H1 (cell line): ENCODE results near the gene TPH2. TPM values are rescaled to one million over a fixed set of nuclear protein-coding genes. Genes with fewer than 3 reads are reported as not detected.

Experiments
- ATF3 ChIP-seq: IDR thresholded peaks from 2 replicates; pipeline ENCODE4 v1.6.1; 2011; ENCODE audit warnings: low read depth, mild to moderate bottlenecking, low read length; ENCODE audit not compliant: insufficient read depth
- CBX5 ChIP-seq: fragments of 300-800, 300-1000 bp; sonication (generic); IDR thresholded peaks from 2 replicates; pipeline ENCODE4 v1.7.1; 2016; ENCODE audit warnings: antibody characterized with exemption, low read length, low read depth
- CBX8 ChIP-seq: fragments of 300-800, 300-1000 bp; sonication (generic); IDR thresholded peaks from 2 replicates; pipeline ENCODE4 v1.7.1; 2016; ENCODE audit warnings: low read depth, low read length, borderline replicate concordance
- CREB1 ChIP-seq: IDR thresholded peaks from 2 replicates; pipeline ENCODE4 v1.6.1; 2012; ENCODE audit warnings: inconsistent platforms
- EP300 ChIP-seq, 2 experiments: IDR thresholded peaks; 1 replicate in 1 of 2; 2 replicates in 1 of 2; pipeline ENCODE4 v1.6.1; 2011 to 2012; ENCODE audit warnings: low read depth in 2 of 2, low read length in 2 of 2, mild to moderate bottlenecking in 2 of 2, borderline replicate concordance in 1 of 2, inconsistent platforms in 1 of 2, moderate library complexity in 1 of 2
- EZH2 ChIP-seq: fragments of 200-600 bp; sonication (generic); IDR thresholded peaks from 2 replicates; pipeline ENCODE4 v1.7.1; 2012; ENCODE audit warnings: low read depth, mild to moderate bottlenecking, moderate library complexity, low read length, inconsistent platforms; ENCODE audit not compliant: severe bottlenecking
- FOSL1 ChIP-seq: IDR thresholded peaks from 2 replicates; pipeline ENCODE4 v1.6.1; 2011; ENCODE audit warnings: mild to moderate bottlenecking, low read depth, low read length, moderate library complexity; ENCODE audit not compliant: insufficient read depth
- HDAC6 ChIP-seq: IDR thresholded peaks from one replicate; pipeline ENCODE4 v1.7.1; 2012; ENCODE audit warnings: low read depth, mild to moderate bottlenecking, inconsistent platforms, low read length, moderate library complexity
- JUN ChIP-seq: IDR thresholded peaks from 2 replicates; pipeline ENCODE4 v1.6.1; 2011; ENCODE audit warnings: low read depth, mild to moderate bottlenecking, improper control_type of control experiment, low read length
- KDM4A ChIP-seq: IDR thresholded peaks from one replicate; pipeline ENCODE4 v1.7.1; 2012; ENCODE audit warnings: low read depth, mild to moderate bottlenecking, moderate library complexity, low read length, inconsistent platforms; ENCODE audit not compliant: severe bottlenecking
- MAFK ChIP-seq: IDR thresholded peaks from 2 replicates; pipeline ENCODE4 v1.6.1; 2012; ENCODE audit warnings: low read depth, mild to moderate bottlenecking, improper control_type of control experiment, low read length
- NANOG ChIP-seq: IDR thresholded peaks from 2 replicates; pipeline ENCODE4 v1.6.1; 2011; ENCODE audit warnings: low read length, low read depth, mild to moderate bottlenecking, inconsistent platforms; ENCODE audit not compliant: insufficient read depth, poor library complexity, severe bottlenecking
- POU5F1 ChIP-seq: IDR thresholded peaks from 2 replicates; pipeline ENCODE4 v1.6.1; 2011; ENCODE audit warnings: low read depth, mild to moderate bottlenecking, low read length, moderate library complexity
- RAD21 ChIP-seq, 2 experiments: IDR thresholded peaks in 1 of 2; conservative IDR thresholded peaks in 1 of 2; 2 replicates each; pipeline ENCODE4 v1.6.1; 2011; ENCODE audit warnings: low read depth in 2 of 2, low read length in 2 of 2, improper control_type of control experiment in 1 of 2, inconsistent platforms in 1 of 2, mild to moderate bottlenecking in 1 of 2, moderate library complexity in 1 of 2
- RBBP5 ChIP-seq: IDR thresholded peaks from 2 replicates; pipeline ENCODE4 v1.7.1; 2012; ENCODE audit warnings: low read depth, mild to moderate bottlenecking, inconsistent platforms, low read length, moderate library complexity, borderline replicate concordance
- RXRA ChIP-seq: IDR thresholded peaks from 2 replicates; pipeline ENCODE4 v1.6.1; 2011; ENCODE audit warnings: low read depth, mild to moderate bottlenecking, low read length, moderate library complexity; ENCODE audit not compliant: insufficient read depth
- SAP30 ChIP-seq: fragments of 300-600 bp; sonication (generic); IDR thresholded peaks from 2 replicates; pipeline ENCODE4 v1.7.1; 2012; ENCODE audit warnings: low read length, moderate library complexity, mild to moderate bottlenecking, inconsistent platforms; ENCODE audit not compliant: insufficient read depth, insufficient replicate concordance
- SIX5 ChIP-seq: IDR thresholded peaks from 2 replicates; pipeline ENCODE4 v1.6.1; 2011; ENCODE audit warnings: mild to moderate bottlenecking, low read depth, low read length
- SP1 ChIP-seq: IDR thresholded peaks from 2 replicates; pipeline ENCODE4 v1.6.1; 2011; ENCODE audit warnings: low read depth, low read length
- TAF1 ChIP-seq: IDR thresholded peaks from 2 replicates; pipeline ENCODE4 v1.6.1; 2011; ENCODE audit warnings: mild to moderate bottlenecking, low read depth, low read length
- TBP ChIP-seq: IDR thresholded peaks from 2 replicates; pipeline ENCODE4 v1.6.1; 2011; ENCODE audit warnings: low read depth, low read length, improper control_type of control experiment
- TCF12 ChIP-seq: IDR thresholded peaks from 2 replicates; pipeline ENCODE4 v1.6.1; 2011; ENCODE audit warnings: low read depth, mild to moderate bottlenecking, low read length
- YY1 ChIP-seq: IDR thresholded peaks from 2 replicates; pipeline ENCODE4 v1.6.1; 2011; ENCODE audit warnings: low read depth, mild to moderate bottlenecking, low read length
- ZNF274 ChIP-seq: IDR thresholded peaks from 2 replicates; pipeline ENCODE4 v1.7.0; 2012; ENCODE audit warnings: low read length, borderline replicate concordance; ENCODE audit errors: extremely low read depth
- polyA plus RNA-seq, 7 experiments: library from polyadenylated mRNA; depleted of rRNA in 3 of 7; stranded (reverse) in 5 of 7; unstranded in 2 of 7; fragments of >200 nt in 5 of 7; fragments of 200-250 nt in 2 of 7; gene quantifications; 1 replicate in 5 of 7; 2 replicates in 1 of 7; 4 replicates in 1 of 7; pipeline versions ENCODE4 v1.2.1 to v1.2.3, GENCODE V29; 2011 to 2013; ENCODE audit warnings: missing spikeins in 2 of 7, mixed read lengths in 2 of 7
- total RNA-seq: library from RNA; stranded (reverse); fragmentation: NEBNext Ultra II Directional; extraction: Animal tissue kit (Norgen Biotek cat#: 25700); gene quantifications from 2 replicates; pipeline ENCODE4 v1.2.1, GENCODE V29; 2021

The TPH2 gene
- total and polyA plus RNA-seq, 2 of the 8 experiments (the other 6 are each of a cell fraction or from before 2014, with no cell fraction given): 0.57 to 1.1 TPM

GRCh38 chr12:71938728-71939385, at the start of gene TPH2 (continued):
- TF ChIP-seq HDAC6 (no peak), RBBP5 (no peak), CBX8 (no peak), CREB1 (peak; percentile 59), SIX5 (no peak), TAF1 (0 out of 2 replicates have a peak, but pooled peaks have one; percentile 25), YY1 (peak; percentile 46; the same call in 1 of the 2 replicates), SAP30 (peak; percentile 100), ZNF274 (no peak), TBP (no peak), ATF3 (no peak), EP300 (IDR thresholded peaks at IDR 0.05; ENCODE audit: borderline replicate concordance in 1 of 2, low read depth in 2 of 2, low read length in 2 of 2) (peak in 1 of 2 experiments; percentile 35; a peak in 1 of 3 replicates), RXRA (0 out of 2 replicates have a peak, but pooled peaks have one; percentile 45), POU5F1 (no peak), EZH2 (no peak), FOSL1 (no peak), MAFK (no peak; the same call in 1 of the 2 replicates), NANOG (peak; percentile 46), CBX5 (no peak), TCF12 (0 out of 2 replicates have a peak, but pooled peaks have one; percentile 58), SP1 (0 out of 2 replicates have a peak, but pooled peaks have one; percentile 52), RAD21 (IDR thresholded peaks at IDR 0.05 in 1 of 2, conservative IDR thresholded peaks at IDR 0.05 in 1 of 2; ENCODE audit: low read depth in 2 of 2, low read length in 2 of 2) (peak; percentile 87 to 90), KDM4A (no peak), JUN (no peak)
